Measurements from ENCODE around the gene CFAP100.

- TF ChIP-seq CTCF (conservative IDR thresholded peaks at IDR 0.05; ENCODE audit: low read depth, low read length) (no peak), EZH2 (IDR thresholded peaks at IDR 0.05; ENCODE audit: low read length, unreplicated experiment) (no peak)
Measured at GRCh38 chr3:126414961-126415660, 20.4 kb downstream of the CFAP100 start.

All from PC-3 (cell line).